Loucy (cell line): ENCODE data around the gene SLC22A17.

Experiments used
- H2AFZ ChIP-seq: fragments of 200-600 bp; sonication (generic); 2 replicates; pipeline ENCODE4 v1.6.0; 2016; ENCODE audit warnings: antibody characterized with exemption, mild to moderate bottlenecking, low read length, moderate library complexity
- H3F3A ChIP-seq: fragments of 200-600 bp; 2 replicates; pipeline ENCODE4 v1.6.0; 2016; ENCODE audit warnings: antibody characterized with exemption, low read depth, mild to moderate bottlenecking
- H3K27me3 ChIP-seq: fragments of 200-600 bp; sonication (generic); 2 replicates; pipeline ENCODE4 v1.6.1; 2014; ENCODE audit warnings: low read length, mild to moderate bottlenecking; ENCODE audit not compliant: insufficient read depth, poor library complexity, severe bottlenecking
- H3K36me3 ChIP-seq: fragments of 200-600 bp; sonication (generic); 2 replicates; pipeline ENCODE4 v1.6.1; 2016; ENCODE audit warnings: low read length; ENCODE audit not compliant: insufficient read depth
- H3K4me1 ChIP-seq: fragments of 200-600 bp; sonication (generic); 2 replicates; pipeline ENCODE4 v1.5.1; 2014; ENCODE audit warnings: low read length, mild to moderate bottlenecking; ENCODE audit not compliant: insufficient read depth, poor library complexity, severe bottlenecking
- H3K4me2 ChIP-seq: fragments of 200-600 bp; sonication (generic); 2 replicates; pipeline ENCODE4 v1.6.0; 2014; ENCODE audit warnings: antibody characterized with exemption, low read length, low read depth, mild to moderate bottlenecking; ENCODE audit not compliant: poor library complexity, severe bottlenecking
- H3K4me3 ChIP-seq: fragments of 200-600 bp; sonication (generic); 2 replicates; pipeline ENCODE4 v1.5.1; 2014; ENCODE audit warnings: low read length, mild to moderate bottlenecking, mixed read lengths; ENCODE audit not compliant: poor library complexity, severe bottlenecking
- H3K79me2 ChIP-seq: fragments of 200-600 bp; sonication (generic); 2 replicates; pipeline ENCODE4 v1.6.1; 2014; ENCODE audit warnings: low read length; ENCODE audit not compliant: insufficient read depth
- H3K9ac ChIP-seq: fragments of 200-600 bp; sonication (generic); 2 replicates; pipeline ENCODE4 v1.6.0; 2014; ENCODE audit warnings: mild to moderate bottlenecking, low read depth, low read length, moderate library complexity; ENCODE audit not compliant: poor library complexity, severe bottlenecking
- H3K9me2 ChIP-seq: fragments of 200-600 bp; sonication (generic); replicated peaks from 2 replicates; pipeline ENCODE4 v1.6.1; 2016; ENCODE audit warnings: low read depth, low read length, mixed read lengths
- H3K9me3 ChIP-seq: fragments of 200-600 bp; sonication (generic); 2 replicates; pipeline ENCODE4 v1.6.1; 2014; ENCODE audit warnings: mild to moderate bottlenecking, antibody characterized with exemption, low read length, low read depth; ENCODE audit not compliant: insufficient read depth
- H4K20me1 ChIP-seq: fragments of 200-600 bp; sonication (generic); 2 replicates; pipeline ENCODE4 v1.6.0; 2014; ENCODE audit warnings: antibody characterized with exemption, low read length, mild to moderate bottlenecking; ENCODE audit not compliant: insufficient read depth, poor library complexity, severe bottlenecking
- EZH2phosphoT487 ChIP-seq: fragments of 200-600 bp; IDR thresholded peaks from 2 replicates; pipeline ENCODE4 v1.6.1; 2018; ENCODE audit warnings: antibody characterized with exemption, mild to moderate bottlenecking, moderate library complexity, borderline replicate concordance
- TF ChIP-seq, protein P1 (sequence below): fragments of 200-600 bp; sonication (generic); conservative IDR thresholded peaks from 2 replicates; pipeline ENCODE4 v1.5.1; 2014; ENCODE audit warnings: mild to moderate bottlenecking, antibody characterized with exemption, low read length

The SLC22A17 gene

DNA sequence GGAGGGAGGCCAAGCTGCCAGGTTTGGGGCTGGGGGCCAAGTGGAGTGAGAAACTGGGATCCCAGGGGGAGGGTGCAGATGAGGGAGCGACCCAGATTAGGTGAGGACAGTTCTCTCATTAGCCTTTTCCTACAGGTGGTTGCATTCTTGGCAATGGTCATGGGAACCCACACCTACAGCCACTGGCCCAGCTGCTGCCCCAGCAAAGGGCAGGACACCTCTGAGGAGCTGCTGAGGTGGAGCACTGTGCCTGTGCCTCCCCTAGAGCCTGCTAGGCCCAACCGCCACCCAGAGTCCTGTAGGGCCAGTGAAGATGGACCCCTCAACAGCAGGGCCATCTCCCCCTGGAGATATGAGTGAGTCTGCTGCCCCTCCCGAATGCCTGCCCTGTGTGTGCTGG is 20.4 kb upstream of the SLC22A17 start:
- Histone ChIP-seq H3K4me1 (no peaks in the 10 kb centered on the region), H3K9me2 (no peaks in the 10 kb centered on the region), H3F3A (no peaks in the 10 kb centered on the region), H3K9me3 (no peaks in the 10 kb centered on the region), H3K36me3 (no peaks in the 10 kb centered on the region), H3K27me3 (no peaks in the 10 kb centered on the region), H3K79me2 (no peaks in the 10 kb centered on the region), H3K4me3 (no peak overlapping the region), H3K9ac (no peak overlapping the region), H3K4me2 (no peak overlapping the region), H2AFZ (no peak overlapping the region), H4K20me1 (no peaks in the 10 kb centered on the region)
- TF ChIP-seq EZH2phosphoT487 = no peak
- TF ChIP-seq, protein P1, sequence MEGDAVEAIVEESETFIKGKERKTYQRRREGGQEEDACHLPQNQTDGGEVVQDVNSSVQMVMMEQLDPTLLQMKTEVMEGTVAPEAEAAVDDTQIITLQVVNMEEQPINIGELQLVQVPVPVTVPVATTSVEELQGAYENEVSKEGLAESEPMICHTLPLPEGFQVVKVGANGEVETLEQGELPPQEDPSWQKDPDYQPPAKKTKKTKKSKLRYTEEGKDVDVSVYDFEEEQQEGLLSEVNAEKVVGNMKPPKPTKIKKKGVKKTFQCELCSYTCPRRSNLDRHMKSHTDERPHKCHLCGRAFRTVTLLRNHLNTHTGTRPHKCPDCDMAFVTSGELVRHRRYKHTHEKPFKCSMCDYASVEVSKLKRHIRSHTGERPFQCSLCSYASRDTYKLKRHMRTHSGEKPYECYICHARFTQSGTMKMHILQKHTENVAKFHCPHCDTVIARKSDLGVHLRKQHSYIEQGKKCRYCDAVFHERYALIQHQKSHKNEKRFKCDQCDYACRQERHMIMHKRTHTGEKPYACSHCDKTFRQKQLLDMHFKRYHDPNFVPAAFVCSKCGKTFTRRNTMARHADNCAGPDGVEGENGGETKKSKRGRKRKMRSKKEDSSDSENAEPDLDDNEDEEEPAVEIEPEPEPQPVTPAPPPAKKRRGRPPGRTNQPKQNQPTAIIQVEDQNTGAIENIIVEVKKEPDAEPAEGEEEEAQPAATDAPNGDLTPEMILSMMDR = no peak

DNA sequence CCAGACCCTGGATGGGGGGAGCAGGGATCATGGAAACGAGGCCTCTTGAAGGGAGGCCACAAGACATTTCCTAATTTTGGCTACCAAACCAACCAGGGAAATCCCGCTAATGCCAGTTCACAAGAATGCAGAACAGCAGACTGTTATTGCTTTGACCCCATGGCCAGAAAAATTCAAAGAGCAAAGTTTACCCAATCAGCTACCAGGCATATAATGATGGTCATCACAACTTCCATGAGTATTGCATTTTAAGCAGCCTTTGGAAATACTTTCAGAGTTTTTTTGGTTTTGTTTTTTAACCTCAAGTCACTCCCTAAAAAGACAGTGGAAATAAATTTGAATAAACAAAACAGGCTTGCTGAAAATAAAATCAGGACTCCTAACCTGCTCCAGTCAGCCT is 19.8 kb upstream of the SLC22A17 start, which contains the start of gene IL25:
TSS of gene IL25 (plus strand) at position 301 of the 400 bp plus-strand sequence.
- no peaks in the 10 kb centered on the region for H3K79me2 ChIP-seq
- H3K9ac ChIP-seq = no peak within 1 kb of the TSS
- H3K9me3 ChIP-seq = no peaks in the 10 kb centered on the region
- H3K27me3 ChIP-seq = no peaks in the 10 kb centered on the region
- H3F3A ChIP-seq = no peaks in the 10 kb centered on the region
- no peaks in the 10 kb centered on the region for H4K20me1 ChIP-seq
- H3K4me2 ChIP-seq = no peak within 1 kb of the TSS
- TF ChIP-seq, protein P1 = no peak
- no peak for TF ChIP-seq EZH2phosphoT487
- no peaks in the 10 kb centered on the region for H3K9me2 ChIP-seq
- no peaks in the 10 kb centered on the region for H3K4me1 ChIP-seq
- H2AFZ ChIP-seq = no peak within 1 kb of the TSS
- H3K4me3 ChIP-seq = no peak within 1 kb of the TSS
- no peaks in the 10 kb centered on the region for H3K36me3 ChIP-seq

DNA sequence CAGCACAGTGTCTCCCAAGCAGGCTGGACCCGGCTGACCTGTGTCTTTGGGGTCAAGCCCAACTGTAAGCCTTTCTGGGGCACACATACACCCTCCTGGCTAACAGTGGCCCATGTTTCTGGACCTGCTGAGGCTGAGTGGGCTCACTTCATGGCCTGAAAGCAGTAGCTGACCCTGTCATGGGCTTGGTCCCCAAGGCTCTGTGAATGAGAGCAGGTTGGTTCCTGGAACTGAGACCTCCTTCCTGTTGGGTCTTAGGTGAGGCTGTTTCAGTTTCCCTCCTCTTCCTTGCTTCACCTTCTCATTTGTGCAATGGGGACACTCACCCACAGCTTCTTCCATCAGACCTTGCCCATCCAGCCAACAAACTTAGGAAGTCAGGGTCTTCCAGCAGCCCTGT is 19.2 kb upstream of the SLC22A17 start:
- Histone ChIP-seq H3F3A (no peaks in the 10 kb centered on the region), H3K4me3 (no peak overlapping the region), H3K4me2 (no peak overlapping the region), H3K9me2 (no peaks in the 10 kb centered on the region), H3K9ac (no peak overlapping the region), H3K27me3 (no peaks in the 10 kb centered on the region), H3K79me2 (no peaks in the 10 kb centered on the region), H3K36me3 (no peaks in the 10 kb centered on the region), H4K20me1 (no peaks in the 10 kb centered on the region), H2AFZ (no peak overlapping the region), H3K9me3 (no peaks in the 10 kb centered on the region), H3K4me1 (no peaks in the 10 kb centered on the region)
- TF ChIP-seq, protein P1 = no peak
- TF ChIP-seq EZH2phosphoT487 = no peak
